Measurements from ENCODE around the gene FOXK1.
A peak's percentile ranks its signal among the peaks of the same experiment; 100 is the strongest.

Gene FOXK1

DNA sequence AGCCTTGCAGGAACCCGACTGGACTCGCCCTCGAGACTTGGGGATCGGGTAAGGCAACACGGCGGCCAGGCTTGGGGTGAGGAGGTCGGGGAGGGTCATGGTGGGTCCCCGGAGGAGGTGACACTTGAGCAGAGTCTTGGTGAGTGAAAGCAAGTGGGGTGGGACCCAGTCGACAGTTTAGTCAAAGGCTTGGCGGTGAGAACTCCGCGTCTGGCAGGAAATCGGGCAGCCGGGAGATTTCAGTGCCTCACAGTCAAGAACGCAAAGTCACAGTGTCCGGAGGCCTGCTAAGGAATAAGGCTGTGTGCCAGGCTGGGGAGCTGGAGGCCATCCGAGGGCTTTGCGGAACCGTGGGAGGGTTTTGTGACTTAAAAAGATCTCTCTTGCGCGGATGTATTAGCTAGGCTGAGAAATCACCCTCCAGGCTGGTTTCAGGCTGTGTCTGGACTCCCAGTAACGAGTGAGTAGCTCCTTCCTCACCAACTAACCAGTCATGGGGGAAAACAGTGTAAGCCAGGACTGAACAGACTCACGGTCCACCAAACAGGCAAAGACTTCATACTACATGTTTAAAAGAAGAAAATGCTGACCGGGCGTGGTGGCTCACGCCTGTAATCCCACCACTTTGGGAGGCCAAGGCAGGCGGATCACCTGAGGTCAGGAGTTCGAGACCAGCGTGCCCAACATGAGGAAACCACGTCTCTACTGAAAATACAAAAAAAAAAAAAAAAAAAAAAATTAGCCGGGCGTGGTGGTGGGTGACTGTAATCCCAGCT lies 93.9 kb downstream of the FOXK1 start:
- H3K36me3 Mint-ChIP-seq (ENCODE audit: low read depth), result peaks cover 10% of the 10 kb centered on the region
- no peak for DNase-seq
- no peaks in the 10 kb centered on the region for H3K27me3 Mint-ChIP-seq
- H3K4me3 Mint-ChIP-seq, result peak overlapping the region; percentile 97
- peak; percentile 3 for ATAC-seq
- H3K27ac Mint-ChIP-seq, result peak overlapping the region; percentile 97
- peaks cover 42% of the 10 kb centered on the region for H3K4me1 Mint-ChIP-seq
- no peaks in the 10 kb centered on the region for H3K9me3 Mint-ChIP-seq

DNA sequence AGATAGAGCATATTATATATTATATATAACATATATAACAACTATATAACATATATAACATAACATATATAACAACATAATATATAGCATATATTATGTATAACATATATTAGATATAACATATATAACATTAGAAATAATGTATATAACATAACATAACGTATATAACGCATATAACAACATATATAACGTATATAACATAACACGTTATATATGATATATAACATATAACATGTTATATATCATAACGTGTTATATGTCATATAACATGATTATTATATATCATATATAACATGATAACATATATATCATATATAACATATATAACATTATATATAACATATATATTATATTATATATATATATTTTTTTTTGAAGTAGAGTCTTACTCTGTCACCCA lies 97.0 kb downstream of the FOXK1 start:
- no peak overlapping the region for H3K27ac Mint-ChIP-seq
- no peaks in the 10 kb centered on the region for H3K9me3 Mint-ChIP-seq
- peaks cover 10% of the 10 kb centered on the region for H3K36me3 Mint-ChIP-seq (ENCODE audit: low read depth)
- no peak for ATAC-seq
- H3K27me3 Mint-ChIP-seq, result no peaks in the 10 kb centered on the region
- H3K4me3 Mint-ChIP-seq, result no peak overlapping the region
- no peak for DNase-seq
- H3K4me1 Mint-ChIP-seq, result peaks cover 38% of the 10 kb centered on the region

DNA sequence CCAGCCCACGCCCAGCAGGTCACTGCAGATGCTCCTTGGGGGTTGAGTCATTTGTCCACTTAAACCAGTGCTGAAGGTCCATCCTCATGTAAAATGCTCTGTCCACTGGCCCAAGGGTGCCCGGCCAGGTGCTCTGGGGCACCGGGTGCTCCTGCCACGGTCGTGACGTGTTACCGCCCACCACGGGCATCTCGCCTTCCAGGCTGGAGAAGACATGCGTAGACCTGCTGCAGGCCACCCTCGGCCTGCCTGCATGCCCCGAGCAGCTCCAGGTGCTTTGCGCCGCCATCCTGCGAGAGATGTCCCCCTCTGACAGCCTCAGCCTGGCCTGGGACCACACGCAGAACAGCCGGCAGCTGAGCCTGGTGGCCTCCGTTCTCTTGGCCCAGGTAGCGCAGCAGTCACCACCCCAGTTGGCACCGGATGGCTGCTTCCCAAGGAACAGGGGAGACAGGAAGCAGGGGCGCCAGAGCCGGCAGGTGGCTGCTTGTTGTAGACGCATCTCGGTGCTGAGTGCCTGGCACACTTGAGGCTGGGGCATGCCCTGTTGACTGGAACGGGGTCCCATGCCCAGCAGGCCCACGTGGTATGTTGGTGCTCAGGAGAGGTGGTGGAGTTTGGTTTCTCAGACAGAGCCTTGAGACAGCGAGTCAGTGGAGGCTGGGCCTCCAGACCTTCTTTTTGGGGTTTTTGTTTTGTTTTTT lies 99.4 kb downstream of the FOXK1 start:
- H3K4me1 Mint-ChIP-seq, result peaks cover 17% of the 10 kb centered on the region
- H3K9me3 Mint-ChIP-seq, result no peaks in the 10 kb centered on the region
- ATAC-seq, result no peak

DNA sequence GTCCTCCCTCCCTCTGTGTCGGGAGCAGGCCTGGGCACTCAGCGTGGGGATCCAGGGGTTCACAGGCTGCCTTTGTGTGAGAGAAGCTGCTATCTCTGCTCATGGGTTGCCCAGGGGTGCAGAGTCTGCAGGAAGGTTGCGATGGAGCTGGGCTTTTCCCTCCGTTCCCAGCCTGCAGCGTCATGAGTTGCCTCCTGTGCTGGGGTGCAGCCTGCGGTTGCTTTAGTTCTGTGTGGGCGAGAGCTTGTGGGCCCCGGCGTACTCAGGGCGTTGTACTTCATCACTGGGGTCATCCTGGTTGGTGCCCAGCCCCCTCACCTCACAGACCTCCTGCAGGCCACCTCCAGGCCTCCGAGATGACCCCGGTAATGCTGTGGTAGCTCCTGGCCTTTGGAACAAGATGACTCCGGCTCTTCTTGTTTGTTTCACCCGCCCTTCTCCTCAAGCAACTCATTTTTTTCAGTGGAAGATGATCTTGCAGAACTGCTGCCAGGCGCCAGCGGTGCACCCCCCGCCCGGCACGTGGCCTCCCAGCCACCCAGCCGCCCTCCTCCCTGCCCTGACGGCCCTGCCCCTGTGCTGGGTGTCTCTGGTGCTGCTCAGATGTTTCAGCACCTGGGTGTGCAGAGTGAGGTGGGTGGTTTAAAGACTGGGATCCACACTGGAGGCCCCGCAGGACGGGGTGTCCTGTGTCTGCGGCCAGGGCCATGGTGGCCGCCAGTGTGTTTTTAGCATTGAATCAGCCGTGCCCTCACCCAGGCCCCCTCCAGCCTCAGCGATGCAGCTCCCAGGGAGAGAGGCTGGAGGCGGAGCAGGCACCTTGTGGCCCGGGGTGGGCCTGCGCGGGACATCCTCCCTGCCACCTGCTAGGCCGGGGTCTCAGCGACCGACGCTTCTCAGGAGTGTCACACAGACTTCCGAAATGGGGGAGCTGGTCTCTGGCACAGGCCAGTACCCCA lies 100.5 kb downstream of the FOXK1 start:
- DNase-seq (no peak), ATAC-seq (no peak)
- Mint-ChIP-seq H3K4me3 (no peak overlapping the region), H3K27ac (no peak overlapping the region), H3K9me3 (no peaks in the 10 kb centered on the region), H3K27me3 (no peaks in the 10 kb centered on the region), H3K4me1 (peaks cover 9% of the 10 kb centered on the region), H3K36me3 (ENCODE audit: low read depth) (peaks cover 3% of the 10 kb centered on the region)

More for the DNA sequence above, 99.4 kb downstream of the FOXK1 start:
- Mint-ChIP-seq H3K4me3 (no peak overlapping the region), H3K27me3 (no peaks in the 10 kb centered on the region), H3K36me3 (ENCODE audit: low read depth) (peaks cover 8% of the 10 kb centered on the region), H3K27ac (no peak overlapping the region)
- DNase-seq, result no peak

DNA sequence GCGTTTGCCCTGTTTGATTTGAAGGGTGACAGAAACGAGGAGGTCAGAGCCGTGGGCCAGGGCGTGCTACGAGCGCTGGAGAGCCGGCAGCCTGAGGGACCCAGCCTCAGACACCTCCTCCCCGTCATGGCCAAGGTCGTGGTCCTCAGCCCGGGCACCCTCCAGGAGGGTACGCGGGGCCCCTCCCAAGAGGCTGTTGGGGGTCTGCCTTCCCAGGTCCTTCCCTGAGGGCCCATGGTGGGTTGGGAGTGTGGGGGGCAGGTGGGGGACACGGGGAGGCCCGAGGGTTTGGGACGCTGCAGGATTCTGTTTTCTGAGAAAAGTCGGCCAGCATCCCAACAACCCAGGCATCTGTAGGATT lies 101.2 kb downstream of the FOXK1 start:
- Mint-ChIP-seq H3K4me1 (peaks cover 2% of the 10 kb centered on the region), H3K27ac (no peak overlapping the region), H3K27me3 (no peaks in the 10 kb centered on the region), H3K36me3 (ENCODE audit: low read depth) (no peaks in the 10 kb centered on the region), H3K9me3 (no peaks in the 10 kb centered on the region), H3K4me3 (no peak overlapping the region)
- DNase-seq (no peak), ATAC-seq (no peak)

DNA sequence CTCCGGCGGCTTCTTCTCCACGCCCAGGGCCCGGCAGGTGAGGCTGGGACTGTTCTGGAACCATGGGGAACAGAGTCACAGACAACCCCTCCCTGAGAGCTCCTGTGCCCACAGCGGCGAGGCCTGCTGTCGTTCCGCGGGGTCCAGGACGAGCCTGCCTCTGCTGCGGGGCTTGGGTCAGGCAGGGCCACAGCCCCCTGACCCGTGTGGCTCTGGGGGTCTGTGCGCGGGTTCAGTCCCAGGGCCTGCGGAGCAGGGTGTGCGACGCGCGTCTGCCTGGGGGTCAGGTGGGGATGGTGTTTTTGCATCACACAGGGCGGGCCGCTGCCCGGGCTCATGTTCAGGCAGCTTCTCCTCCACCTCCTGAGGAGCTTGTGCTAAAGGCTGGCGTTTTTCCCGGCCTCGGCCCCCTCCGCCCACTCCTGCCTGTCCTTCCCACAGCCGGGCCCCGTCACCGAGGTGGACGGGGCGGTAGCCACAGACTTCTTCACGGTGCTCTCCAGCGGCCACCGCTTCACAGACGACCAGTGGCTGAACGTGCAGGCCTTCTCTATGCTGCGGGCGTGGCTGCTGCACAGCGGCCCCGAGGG lies 101.8 kb downstream of the FOXK1 start:
- no peak overlapping the region for H3K4me3 Mint-ChIP-seq

DNA sequence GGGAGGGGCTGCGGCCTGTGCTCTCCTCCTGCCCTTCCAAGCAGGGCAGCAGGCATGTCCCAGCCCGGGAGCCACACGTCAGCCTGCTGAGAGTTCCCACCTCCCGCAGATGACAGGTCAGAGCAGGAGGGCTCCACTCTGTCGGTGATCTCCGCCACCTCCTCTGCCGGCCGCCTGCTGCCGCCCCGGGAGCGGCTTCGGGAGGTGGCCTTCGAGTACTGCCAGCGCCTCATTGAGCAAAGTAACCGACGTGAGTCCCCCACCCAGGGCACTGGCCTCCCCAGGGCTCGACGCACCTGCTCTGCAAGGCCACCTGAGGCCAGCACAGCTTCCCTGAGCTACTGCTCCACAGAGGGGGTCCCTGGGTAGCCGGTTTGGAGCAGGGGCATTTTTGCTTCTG lies 102.7 kb downstream of the FOXK1 start:
- Mint-ChIP-seq H3K4me1 (no peaks in the 10 kb centered on the region), H3K27ac (no peak overlapping the region), H3K4me3 (no peak overlapping the region), H3K36me3 (ENCODE audit: low read depth) (no peaks in the 10 kb centered on the region), H3K27me3 (no peaks in the 10 kb centered on the region), H3K9me3 (no peaks in the 10 kb centered on the region)
- DNase-seq, result no peak
- no peak for ATAC-seq

More for the DNA sequence above, 101.8 kb downstream of the FOXK1 start:
- Mint-ChIP-seq H3K9me3 (no peaks in the 10 kb centered on the region), H3K27ac (no peak overlapping the region), H3K27me3 (no peaks in the 10 kb centered on the region), H3K4me1 (no peaks in the 10 kb centered on the region), H3K36me3 (ENCODE audit: low read depth) (no peaks in the 10 kb centered on the region)
- DNase-seq, result no peak
- no peak for ATAC-seq

DNA sequence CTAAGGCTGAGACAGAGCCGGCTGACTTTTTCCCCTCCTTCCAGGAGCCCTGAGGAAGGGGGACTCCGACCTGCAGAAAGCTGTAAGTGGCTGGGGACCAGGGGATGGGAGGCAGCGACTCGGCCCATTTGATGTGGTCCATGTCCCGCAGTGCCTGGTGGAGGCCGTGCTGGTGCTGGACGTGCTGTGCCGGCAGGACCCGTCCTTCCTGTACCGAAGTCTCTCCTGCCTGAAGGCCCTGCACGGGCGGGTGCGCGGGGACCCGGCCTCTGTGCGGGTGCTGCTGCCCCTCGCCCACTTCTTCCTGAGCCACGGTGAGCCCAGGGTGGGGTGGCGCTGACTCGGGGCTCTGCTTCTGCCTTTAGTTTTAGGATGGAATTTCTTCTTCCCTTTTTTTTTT lies 103.3 kb downstream of the FOXK1 start:
- no peak for ATAC-seq
- Mint-ChIP-seq H3K36me3 (ENCODE audit: low read depth) (no peaks in the 10 kb centered on the region), H3K27ac (no peak overlapping the region), H3K27me3 (no peaks in the 10 kb centered on the region), H3K4me3 (no peak overlapping the region), H3K4me1 (no peaks in the 10 kb centered on the region), H3K9me3 (no peaks in the 10 kb centered on the region)
- no peak for DNase-seq

DNA sequence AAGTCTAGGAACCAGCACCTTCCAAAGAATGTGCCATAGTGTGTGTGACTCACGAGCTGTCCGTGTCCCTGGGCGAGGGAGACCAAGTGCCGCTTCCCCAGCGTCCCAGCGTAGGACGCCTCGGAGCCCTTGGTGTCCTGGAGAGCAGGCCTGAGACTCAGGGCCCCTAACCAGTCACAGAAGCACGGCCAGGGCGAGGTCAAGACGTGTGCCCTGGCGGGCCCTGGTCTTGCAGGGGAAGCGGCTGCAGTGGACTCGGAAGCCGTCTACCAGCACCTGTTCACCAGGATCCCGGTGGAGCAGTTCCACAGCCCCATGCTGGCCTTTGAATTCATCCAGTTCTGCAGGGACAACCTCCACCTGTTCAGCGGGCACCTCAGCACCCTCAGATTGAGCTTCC lies 103.9 kb downstream of the FOXK1 start:
- no peak overlapping the region for H3K27ac Mint-ChIP-seq
- no peak overlapping the region for H3K4me3 Mint-ChIP-seq
- DNase-seq (no peak), ATAC-seq (no peak)
- H3K4me1 Mint-ChIP-seq, result no peaks in the 10 kb centered on the region
- no peaks in the 10 kb centered on the region for H3K36me3 Mint-ChIP-seq (ENCODE audit: low read depth)
- H3K27me3 Mint-ChIP-seq, result no peaks in the 10 kb centered on the region
- H3K9me3 Mint-ChIP-seq, result no peaks in the 10 kb centered on the region

DNA sequence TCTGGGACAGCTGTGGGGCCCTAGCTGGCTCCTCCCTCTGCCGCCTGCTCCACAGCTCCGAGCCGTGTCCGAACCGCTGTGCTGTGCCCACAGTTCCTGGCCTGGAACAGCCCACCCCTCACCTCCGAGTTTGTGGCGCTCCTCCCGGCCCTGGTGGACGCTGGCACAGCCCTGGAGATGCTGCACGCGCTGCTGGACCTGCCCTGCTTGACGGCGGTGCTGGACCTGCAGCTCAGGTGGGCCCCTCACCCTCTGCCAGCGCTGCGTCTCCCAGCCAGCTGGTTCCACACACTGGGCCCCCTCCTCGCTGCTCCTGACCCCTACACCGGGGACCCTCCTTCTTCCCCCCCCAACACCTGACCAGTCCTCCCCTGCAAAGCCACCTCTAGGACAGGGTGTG lies 105.4 kb downstream of the FOXK1 start:
- Mint-ChIP-seq H3K4me3 (no peak overlapping the region), H3K27ac (no peak overlapping the region), H3K27me3 (no peaks in the 10 kb centered on the region), H3K36me3 (ENCODE audit: low read depth) (peaks cover 3% of the 10 kb centered on the region), H3K9me3 (no peaks in the 10 kb centered on the region), H3K4me1 (no peaks in the 10 kb centered on the region)
- DNase-seq (no peak), ATAC-seq (no peak)

DNA sequence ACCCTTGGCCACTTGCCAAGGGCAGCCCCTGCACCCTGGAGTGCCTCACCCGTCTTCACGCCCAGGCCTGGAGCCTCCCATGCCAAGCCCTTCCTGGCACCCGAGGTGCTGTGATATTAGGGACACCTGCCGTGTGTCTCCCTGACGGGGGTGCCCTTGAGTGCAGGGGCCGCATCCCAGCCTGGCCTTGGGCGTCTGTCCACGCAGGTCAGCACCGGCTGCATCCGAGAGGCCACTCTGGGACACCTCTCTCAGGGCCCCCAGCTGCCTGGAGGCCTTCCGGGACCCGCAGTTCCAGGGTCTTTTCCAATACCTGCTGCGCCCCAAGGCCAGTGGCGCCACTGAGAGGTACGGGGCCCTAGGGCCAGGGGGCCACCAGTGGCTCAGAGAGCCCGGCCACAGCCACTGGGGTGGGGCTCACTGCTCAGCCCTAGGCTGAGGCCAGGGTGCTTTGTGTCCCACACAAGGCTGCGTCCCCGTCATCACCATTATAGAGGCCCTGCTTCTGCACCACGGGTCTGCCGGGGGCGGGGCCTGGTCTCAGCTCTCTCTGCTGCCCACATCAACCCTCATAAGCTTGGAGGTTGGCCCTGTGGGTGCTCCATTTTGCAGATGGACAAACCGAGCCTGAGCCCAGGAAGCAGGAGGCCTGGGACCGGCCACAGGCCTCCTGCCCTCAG lies 106.0 kb downstream of the FOXK1 start:
- no peak overlapping the region for H3K4me3 Mint-ChIP-seq
- ATAC-seq (no peak), DNase-seq (no peak)
- H3K9me3 Mint-ChIP-seq, result no peaks in the 10 kb centered on the region
- peaks cover 3% of the 10 kb centered on the region for H3K36me3 Mint-ChIP-seq (ENCODE audit: low read depth)
- no peaks in the 10 kb centered on the region for H3K4me1 Mint-ChIP-seq
- no peak overlapping the region for H3K27ac Mint-ChIP-seq
- H3K27me3 Mint-ChIP-seq, result no peaks in the 10 kb centered on the region

DNA sequence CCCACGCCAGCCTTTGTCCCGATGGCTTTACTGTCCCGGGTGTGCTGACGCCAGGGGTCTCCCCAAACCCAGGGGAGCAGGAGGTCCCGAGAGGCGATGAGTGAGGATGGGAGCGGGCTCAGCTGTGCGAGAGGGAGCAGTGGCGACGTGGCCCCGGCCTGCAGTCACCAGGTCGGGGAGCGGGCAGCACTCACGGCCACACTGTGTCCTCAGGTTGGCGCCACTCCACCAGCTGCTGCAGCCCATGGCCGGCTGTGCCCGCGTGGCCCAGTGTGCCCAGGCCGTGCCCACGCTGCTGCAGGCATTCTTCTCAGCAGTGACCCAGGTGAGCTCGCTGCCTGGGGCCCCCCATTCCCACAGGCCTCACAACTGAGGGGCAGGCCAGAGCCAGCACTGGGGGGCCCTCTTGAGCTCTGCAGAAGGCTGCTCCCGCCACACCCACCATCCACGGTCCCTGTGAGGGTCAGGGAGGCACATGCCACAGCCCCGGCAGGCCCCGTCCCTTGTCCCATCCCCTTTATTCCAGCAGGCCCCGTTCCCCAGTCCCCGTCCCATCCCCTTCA lies 106.6 kb downstream of the FOXK1 start:
- no peak overlapping the region for H3K27ac Mint-ChIP-seq
- peaks cover 3% of the 10 kb centered on the region for H3K36me3 Mint-ChIP-seq (ENCODE audit: low read depth)
- H3K27me3 Mint-ChIP-seq, result no peaks in the 10 kb centered on the region
- H3K9me3 Mint-ChIP-seq, result no peaks in the 10 kb centered on the region
- H3K4me3 Mint-ChIP-seq, result no peak overlapping the region
- DNase-seq, result no peak
- no peaks in the 10 kb centered on the region for H3K4me1 Mint-ChIP-seq
- no peak for ATAC-seq

DNA sequence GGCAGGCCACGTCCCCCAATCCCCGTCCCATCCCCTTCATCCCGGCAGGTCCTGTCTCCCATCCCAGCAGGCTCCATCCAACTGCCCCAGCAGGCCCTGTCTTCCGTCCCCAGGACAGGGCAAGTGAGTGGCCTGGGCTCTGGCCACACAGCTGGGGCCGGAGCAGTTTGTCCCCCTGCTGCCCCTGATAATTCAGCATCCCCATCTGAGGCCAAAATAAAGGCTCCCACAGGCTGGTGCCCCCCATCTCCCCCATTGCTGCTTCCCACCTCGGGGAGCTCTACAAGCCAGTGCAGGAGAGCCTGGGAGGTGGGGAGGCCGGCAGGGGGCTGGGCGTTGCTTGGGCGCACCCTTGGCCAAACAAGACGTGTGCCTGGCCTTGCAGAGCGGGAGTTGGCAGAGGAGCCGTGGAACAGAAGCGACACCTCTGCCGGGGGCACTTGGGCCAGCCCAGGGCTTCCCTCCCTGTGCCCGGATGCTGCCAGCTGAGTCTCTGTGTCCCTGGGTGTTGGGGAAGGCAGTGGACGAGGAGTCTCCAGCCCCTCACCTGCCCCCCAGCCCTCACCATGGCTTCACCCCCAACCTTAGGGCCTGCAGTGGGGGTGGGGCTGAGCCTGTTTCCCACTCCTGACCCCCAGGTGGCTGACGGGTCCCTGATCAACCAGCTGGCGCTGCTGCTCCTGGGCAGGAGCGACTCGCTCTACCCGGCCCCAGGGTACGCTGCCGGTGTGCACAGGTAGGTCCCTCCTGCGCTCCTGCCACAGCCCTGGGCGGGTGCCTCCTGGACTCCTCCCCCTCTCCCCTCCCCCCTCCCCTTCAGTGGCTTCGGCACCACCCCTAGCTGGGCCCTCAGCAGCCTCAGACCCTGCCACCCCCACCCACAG lies 107.3 kb downstream of the FOXK1 start:
- Mint-ChIP-seq H3K4me3 (no peak overlapping the region), H3K9me3 (no peaks in the 10 kb centered on the region)

More for the DNA sequence above, 107.3 kb downstream of the FOXK1 start:
- Mint-ChIP-seq H3K4me1 (no peaks in the 10 kb centered on the region), H3K27me3 (no peaks in the 10 kb centered on the region), H3K27ac (no peak overlapping the region), H3K36me3 (ENCODE audit: low read depth) (peaks cover 3% of the 10 kb centered on the region)
- ATAC-seq, result no peak
- DNase-seq, result no peak

Data from activated naive CD8-positive, alpha-beta T cell treated with anti-CD3 and anti-CD28 coated beads, Interleukin-2, amount 50 U/mL, for 24 hours (primary cell).